ENCODE measurements around the gene ZNF317.
"Not testable (repeated sequence)": the region's sequence is repeated elsewhere in the genome, so short reads cannot be mapped to it uniquely, and the experiment has no call there.

Gene ZNF317

GRCh38 chr19:9189535-9189934, 49.3 kb downstream of the ZNF317 start:
- H3K4me3 ChIP-seq (ENCODE audit: control insufficient read depth, low read depth, low read length) = no peak overlapping the region
- TF ChIP-seq, protein P1, sequence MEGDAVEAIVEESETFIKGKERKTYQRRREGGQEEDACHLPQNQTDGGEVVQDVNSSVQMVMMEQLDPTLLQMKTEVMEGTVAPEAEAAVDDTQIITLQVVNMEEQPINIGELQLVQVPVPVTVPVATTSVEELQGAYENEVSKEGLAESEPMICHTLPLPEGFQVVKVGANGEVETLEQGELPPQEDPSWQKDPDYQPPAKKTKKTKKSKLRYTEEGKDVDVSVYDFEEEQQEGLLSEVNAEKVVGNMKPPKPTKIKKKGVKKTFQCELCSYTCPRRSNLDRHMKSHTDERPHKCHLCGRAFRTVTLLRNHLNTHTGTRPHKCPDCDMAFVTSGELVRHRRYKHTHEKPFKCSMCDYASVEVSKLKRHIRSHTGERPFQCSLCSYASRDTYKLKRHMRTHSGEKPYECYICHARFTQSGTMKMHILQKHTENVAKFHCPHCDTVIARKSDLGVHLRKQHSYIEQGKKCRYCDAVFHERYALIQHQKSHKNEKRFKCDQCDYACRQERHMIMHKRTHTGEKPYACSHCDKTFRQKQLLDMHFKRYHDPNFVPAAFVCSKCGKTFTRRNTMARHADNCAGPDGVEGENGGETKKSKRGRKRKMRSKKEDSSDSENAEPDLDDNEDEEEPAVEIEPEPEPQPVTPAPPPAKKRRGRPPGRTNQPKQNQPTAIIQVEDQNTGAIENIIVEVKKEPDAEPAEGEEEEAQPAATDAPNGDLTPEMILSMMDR (conservative IDR thresholded peaks at IDR 0.05; ENCODE audit: control insufficient read depth, insufficient read depth, low read depth, low read length) = no peak
- DNase-seq (ENCODE audit: low read depth) = no peak

DNA sequence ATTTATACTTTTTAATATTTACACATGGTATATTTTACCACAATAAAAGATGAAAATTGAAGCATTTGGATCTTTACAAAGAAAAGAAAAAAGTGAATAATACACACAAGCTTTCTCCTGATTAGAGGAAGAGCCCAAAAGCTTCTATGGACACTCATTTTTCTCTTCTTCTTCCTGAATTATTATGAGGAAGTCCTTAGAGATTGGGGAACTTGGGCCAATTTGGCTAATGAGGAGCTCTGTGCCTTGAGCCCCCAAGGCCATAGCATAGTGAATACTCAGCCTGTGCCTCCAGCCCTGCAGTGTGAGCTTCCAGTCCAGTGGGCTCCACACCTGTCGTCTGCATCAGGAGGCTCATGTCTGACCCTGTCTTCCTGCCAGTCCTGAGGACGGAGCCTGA, 57.8 kb downstream of the ZNF317 start:
- H3K4me3 ChIP-seq (ENCODE audit: control insufficient read depth, low read depth, low read length); DNase-seq (ENCODE audit: low read depth): not testable (repeated sequence)

GRCh38 chr19:9205501-9206113, 65.4 kb downstream of the ZNF317 start:
- H3K4me3 ChIP-seq (ENCODE audit: control insufficient read depth, low read depth, low read length) = peak overlapping the region; percentile 15
- TF ChIP-seq, protein P1 (conservative IDR thresholded peaks at IDR 0.05; ENCODE audit: control insufficient read depth, insufficient read depth, low read depth, low read length) = peak; percentile 82
- DNase-seq (ENCODE audit: low read depth) = peak; percentile 62

Data from fibroblast of mammary gland (primary cell).